Fibroblast of lung (primary cell): ENCODE results near the gene TRMT44. TPM values are rescaled to one million over a fixed set of nuclear protein-coding genes. Genes with fewer than 3 reads are reported as not detected.

ENCODE experiments used
- DNase-seq, 2 donors: peaks; one replicate each; pipeline versions ENCODE4 v3.0.0 to v3.0.0-alpha.2; 2010; ENCODE audit warnings: low read depth in 2 of 2
- H2AFZ ChIP-seq: 2 replicates; pipeline ENCODE4 v1.5.1; 2012; ENCODE audit warnings: low read length, control low read depth, inconsistent platforms
- H3K27ac ChIP-seq: 2 replicates; pipeline ENCODE4 v1.5.1; 2011; ENCODE audit warnings: low read length, control low read depth; ENCODE audit not compliant: insufficient read depth
- H3K27me3 ChIP-seq: 2 replicates; pipeline ENCODE4 v1.5.1; 2011; ENCODE audit warnings: mild to moderate bottlenecking, low read length; ENCODE audit not compliant: control insufficient read depth, insufficient read depth
- H3K36me3 ChIP-seq: 2 replicates; pipeline ENCODE4 v1.5.1; 2011; ENCODE audit warnings: low read length; ENCODE audit not compliant: control insufficient read depth, insufficient read depth
- H3K4me1 ChIP-seq: 2 replicates; pipeline ENCODE4 v1.5.1; 2011; ENCODE audit warnings: low read length; ENCODE audit not compliant: control insufficient read depth, insufficient read depth; ENCODE audit errors: extremely low read depth
- H3K4me2 ChIP-seq: 2 replicates; pipeline ENCODE4 v1.5.1; 2011; ENCODE audit warnings: low read length, control low read depth; ENCODE audit not compliant: insufficient read depth; ENCODE audit errors: extremely low read depth
- H3K4me3 ChIP-seq, 4 experiments: fragments of 200-600 bp in 1 of 4; sonication (generic) in 1 of 4; replicated peaks in 1 of 4; 2 replicates each; pipeline ENCODE4 v1.5.1; 2011 to 2016; ENCODE audit warnings: low read length in 4 of 4, low read depth in 3 of 4, mild to moderate bottlenecking in 3 of 4, control low read depth in 2 of 4, inconsistent platforms in 1 of 4, mixed read lengths in 1 of 4; ENCODE audit not compliant: insufficient read depth in 1 of 4; ENCODE audit errors: control extremely low read depth in 1 of 4
- H3K79me2 ChIP-seq: 2 replicates; pipeline ENCODE4 v1.5.1; 2012; ENCODE audit warnings: mild to moderate bottlenecking, low read length, inconsistent platforms; ENCODE audit not compliant: control insufficient read depth, insufficient read depth
- H3K9ac ChIP-seq: 2 replicates; pipeline ENCODE4 v1.5.1; 2011; ENCODE audit warnings: mild to moderate bottlenecking, low read length, control low read depth; ENCODE audit not compliant: insufficient read depth
- H3K9me3 ChIP-seq: 2 replicates; pipeline ENCODE4 v1.5.1; 2012; ENCODE audit warnings: low read depth, low read length; ENCODE audit not compliant: control insufficient read depth, insufficient read depth
- H4K20me1 ChIP-seq: 2 replicates; pipeline ENCODE4 v1.5.1; 2011; ENCODE audit warnings: low read length; ENCODE audit not compliant: control insufficient read depth, insufficient read depth; ENCODE audit errors: extremely low read depth
- CTCF ChIP-seq, 2 donors: IDR thresholded peaks in 1 of 2; conservative IDR thresholded peaks in 1 of 2; 1 replicate in 1 of 2; 2 replicates in 1 of 2; pipeline ENCODE4 v1.5.1; 2011 to 2012; ENCODE audit warnings: low read length in 2 of 2, control low read depth in 1 of 2, inconsistent platforms in 1 of 2, low read depth in 1 of 2, mild to moderate bottlenecking in 1 of 2
- EZH2 ChIP-seq: IDR thresholded peaks from 2 replicates; pipeline ENCODE4 v1.5.1; 2012; ENCODE audit warnings: low read length, control low read depth, mild to moderate bottlenecking; ENCODE audit errors: missing control alignments
- polyA plus RNA-seq, 2 donors: library from polyadenylated mRNA; depleted of rRNA in 1 of 2; stranded (reverse) in 1 of 2; unstranded in 1 of 2; fragments of >200 nt; gene quantifications; 2 replicates each; pipeline ENCODE4 v1.2.1, GENCODE V29; 2011 to 2012; ENCODE audit warnings: missing spikeins in 1 of 2
- total RNA-seq: library from RNA; depleted of rRNA; stranded (reverse); fragments of >200 nt; gene quantifications from 2 replicates; pipeline ENCODE4 v1.2.1, GENCODE V29; 2014

Gene TRMT44
- total and polyA plus RNA-seq, 2 donors (not counting 1 experiment from before 2014, with no cell fraction given), result 6.5 to 14.0 TPM

DNA sequence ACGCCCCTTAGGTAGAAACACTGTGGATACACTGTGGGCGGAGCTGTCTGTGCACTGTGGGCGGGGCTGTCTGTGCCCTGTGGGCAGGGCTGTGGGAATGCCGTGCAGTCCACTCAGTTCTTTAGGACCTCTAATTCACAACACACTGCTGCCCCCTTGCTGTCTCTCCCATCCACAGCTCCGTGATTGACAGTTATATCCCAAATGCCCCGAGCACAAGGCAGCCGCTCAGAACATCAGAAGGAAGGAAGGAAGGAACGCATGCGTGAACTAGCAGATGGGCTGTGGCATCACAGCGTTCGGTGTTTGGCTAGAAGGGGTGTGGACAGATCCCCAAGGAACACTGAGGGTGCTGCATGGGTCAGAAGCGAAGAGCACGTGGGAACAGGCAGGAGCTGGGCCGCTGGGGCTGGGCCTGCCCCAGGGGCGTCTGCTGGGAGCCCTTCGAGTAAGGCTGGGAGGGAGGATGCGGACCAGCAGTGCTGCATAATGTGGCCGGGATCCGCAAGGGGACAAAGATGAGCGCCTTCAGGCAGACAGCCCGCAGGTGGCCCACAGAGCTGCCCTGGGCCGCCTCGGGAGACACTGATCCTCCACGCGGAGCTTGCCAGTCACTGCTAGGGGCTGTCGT is 29.8 kb upstream of the TRMT44 start:
- Histone ChIP-seq H3K4me2 (no peak overlapping the region), H3K27me3 (no peaks in the 10 kb centered on the region), H2AFZ (no peak overlapping the region), H3K9me3 (no peaks in the 10 kb centered on the region), H3K36me3 (peaks cover 7% of the 10 kb centered on the region), H4K20me1 (no peaks in the 10 kb centered on the region), H3K9ac (no peak overlapping the region), H3K27ac (no peak overlapping the region), H3K79me2 (no peaks in the 10 kb centered on the region), H3K4me1 (no peaks in the 10 kb centered on the region), H3K4me3 (no peak overlapping the region)
- TF ChIP-seq CTCF (conservative IDR thresholded peaks at IDR 0.05 in 1 of 2, IDR thresholded peaks at IDR 0.05 in 1 of 2; ENCODE audit: low read depth in 1 of 2, low read length in 2 of 2), result peak; percentile 18 to 28
- no peak for TF ChIP-seq EZH2
- DNase-seq, result peak; percentile 40 to 47

GRCh38 chr4:8411351-8412180 is 29.0 kb upstream of the TRMT44 start:
- DNase-seq, result no peak
- H3K4me2 ChIP-seq, result no peak overlapping the region
- TF ChIP-seq EZH2 (no peak), CTCF (conservative IDR thresholded peaks at IDR 0.05 in 1 of 2, IDR thresholded peaks at IDR 0.05 in 1 of 2; ENCODE audit: low read depth in 1 of 2, low read length in 2 of 2) (no peak)
- no peaks in the 10 kb centered on the region for H3K4me1 ChIP-seq
- H2AFZ ChIP-seq, result no peak overlapping the region
- H3K36me3 ChIP-seq, result peaks cover 8% of the 10 kb centered on the region
- no peak overlapping the region for H3K27ac ChIP-seq
- H3K9me3 ChIP-seq, result no peaks in the 10 kb centered on the region
- no peaks in the 10 kb centered on the region for H3K27me3 ChIP-seq
- no peak overlapping the region for H3K4me3 ChIP-seq
- no peak overlapping the region for H3K9ac ChIP-seq
- no peaks in the 10 kb centered on the region for H4K20me1 ChIP-seq
- H3K79me2 ChIP-seq, result no peaks in the 10 kb centered on the region

DNA sequence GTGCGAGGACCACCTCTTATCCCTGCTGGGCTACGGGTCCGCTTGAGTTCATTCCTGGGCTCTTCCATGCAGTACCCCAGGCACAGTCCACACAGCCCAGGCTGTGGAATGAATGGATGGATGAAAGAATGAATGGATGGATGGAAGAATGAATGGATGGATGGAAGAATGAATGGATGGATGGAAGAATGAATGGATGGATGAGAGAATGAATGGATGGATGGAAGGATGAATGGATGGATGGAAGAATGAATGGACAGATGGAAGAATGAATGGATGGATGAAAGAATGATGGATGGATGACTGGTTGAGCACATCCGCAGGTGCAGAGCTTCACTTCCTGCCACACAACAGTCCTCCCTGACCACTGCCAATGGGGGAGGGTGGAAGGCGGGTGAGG is 28.3 kb upstream of the TRMT44 start:
- Histone ChIP-seq H3K27ac (no peak overlapping the region), H3K79me2 (no peaks in the 10 kb centered on the region), H3K9ac (no peak overlapping the region), H4K20me1 (no peaks in the 10 kb centered on the region), H2AFZ (no peak overlapping the region), H3K36me3 (peaks cover 8% of the 10 kb centered on the region), H3K27me3 (no peaks in the 10 kb centered on the region), H3K9me3 (no peaks in the 10 kb centered on the region), H3K4me3 (no peak overlapping the region), H3K4me1 (no peaks in the 10 kb centered on the region), H3K4me2 (no peak overlapping the region)
- DNase-seq, result no peak
- TF ChIP-seq CTCF (conservative IDR thresholded peaks at IDR 0.05 in 1 of 2, IDR thresholded peaks at IDR 0.05 in 1 of 2; ENCODE audit: low read depth in 1 of 2, low read length in 2 of 2) (no peak), EZH2 (no peak)
